Stimulated activated CD8-positive, alpha-beta memory T cell treated with anti-CD3 and anti-CD28 coated beads, Interleukin-4, amount 100 ng/mL, for 1 hour (primary cell): ENCODE data around the gene CDKN1B.

Source experiments
- DNase-seq, 2 donors: peaks; one replicate each; pipeline ENCODE4 v3.0.0-alpha.2; 2020; ENCODE audit warnings: low read depth in 2 of 2, low spot score in 1 of 2

Gene CDKN1B

GRCh38 chr12:12716793-12717585 lies at the start of gene CDKN1B:
Gene CDKN1B (plus strand): TSS chr12:12717368. CDS start chr12:12717840, 472 bp downstream.
- DNase-seq, result peak in 1 of 2 donors; percentile 68

GRCh38 chr12:12668005-12668404 lies 49.2 kb upstream of the CDKN1B start:
- no peak for DNase-seq

DNA sequence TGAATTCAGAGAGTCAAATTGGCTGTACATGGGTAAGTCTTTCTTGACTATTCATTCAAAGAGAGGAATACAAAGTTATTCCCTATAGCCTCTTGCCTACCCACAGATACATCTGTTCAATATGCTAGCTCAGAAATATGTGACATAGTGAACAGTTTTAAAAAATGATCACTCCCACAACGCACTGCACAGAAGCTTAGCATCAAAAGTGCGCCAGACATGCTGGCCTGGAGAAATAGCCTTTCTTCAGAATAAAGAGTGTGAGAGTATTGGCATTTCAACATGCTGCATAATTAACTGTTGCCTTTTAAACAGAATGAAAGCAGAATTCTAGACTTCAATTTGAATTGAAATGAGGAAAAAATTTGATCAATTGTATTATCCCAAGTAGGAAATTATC lies 48.1 kb upstream of the CDKN1B start:
- no peak for DNase-seq

- DNase-seq, result no peak
These were observed 45.1 kb upstream of the CDKN1B start for GRCh38 chr12:12671850-12672660.

DNA sequence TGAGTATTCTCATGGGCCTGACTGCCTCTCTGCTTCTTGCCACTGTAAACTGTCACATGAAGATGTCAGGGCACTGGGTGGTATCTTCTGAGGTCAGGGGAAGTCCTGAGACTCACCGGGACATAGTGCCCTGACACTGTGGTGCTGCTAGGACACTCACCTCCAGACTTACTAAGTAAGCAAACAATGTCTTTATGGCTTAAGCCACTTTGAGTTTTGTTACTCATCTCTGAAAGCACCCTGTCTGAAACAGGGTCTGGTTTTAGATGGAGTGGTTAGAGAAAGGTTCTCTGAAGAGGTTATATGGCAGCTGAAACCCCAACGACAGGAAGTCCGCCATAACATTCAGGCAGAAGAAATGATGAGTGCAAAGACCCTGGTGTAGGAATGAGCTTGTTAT lies 43.9 kb upstream of the CDKN1B start:
- no peak for DNase-seq

- DNase-seq, result no peak
These were observed 40.6 kb upstream of the CDKN1B start for GRCh38 chr12:12676605-12677004.

- DNase-seq, result no peak
These were observed 36.0 kb upstream of the CDKN1B start for GRCh38 chr12:12681061-12681765.

- DNase-seq, result no peak
These were observed 34.9 kb upstream of the CDKN1B start for GRCh38 chr12:12682284-12682683.

DNA sequence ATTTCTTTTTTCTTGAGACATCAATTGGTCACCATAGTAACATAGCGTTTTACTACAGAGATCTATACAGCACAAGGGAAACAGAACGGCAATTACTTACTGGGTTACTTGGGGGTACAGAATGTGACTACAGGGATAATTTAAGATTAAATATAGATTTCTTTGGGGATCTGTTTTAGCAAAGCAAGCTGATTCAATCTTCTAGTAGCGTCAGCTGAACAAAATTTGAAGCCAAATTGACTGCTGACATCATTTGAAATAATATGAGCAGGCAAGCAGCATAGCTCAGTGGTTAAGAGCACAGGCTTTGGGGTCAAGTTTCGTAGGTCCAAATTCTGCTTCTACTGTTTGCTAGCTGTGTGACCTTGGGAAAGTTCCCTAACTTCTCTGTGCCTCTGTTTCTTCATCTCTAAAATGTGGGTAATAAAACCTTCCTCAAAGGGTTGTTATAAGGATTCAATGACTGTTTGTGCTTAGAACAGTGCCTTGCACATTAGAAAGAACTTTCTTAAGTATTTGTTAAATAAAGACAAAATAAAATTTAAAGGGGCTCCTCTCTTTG lies 34.0 kb upstream of the CDKN1B start:
- DNase-seq, result no peak

GRCh38 chr12:12683725-12684124 lies 33.4 kb upstream of the CDKN1B start:
- DNase-seq, result no peak

GRCh38 chr12:12684375-12685106 lies 32.6 kb upstream of the CDKN1B start:
- DNase-seq, result no peak

GRCh38 chr12:12685305-12685704 lies 31.9 kb upstream of the CDKN1B start:
- no peak for DNase-seq

- no peak for DNase-seq
These were observed 30.7 kb upstream of the CDKN1B start for GRCh38 chr12:12686472-12686871.

GRCh38 chr12:12686925-12687324 lies 30.2 kb upstream of the CDKN1B start:
- DNase-seq, result no peak

DNA sequence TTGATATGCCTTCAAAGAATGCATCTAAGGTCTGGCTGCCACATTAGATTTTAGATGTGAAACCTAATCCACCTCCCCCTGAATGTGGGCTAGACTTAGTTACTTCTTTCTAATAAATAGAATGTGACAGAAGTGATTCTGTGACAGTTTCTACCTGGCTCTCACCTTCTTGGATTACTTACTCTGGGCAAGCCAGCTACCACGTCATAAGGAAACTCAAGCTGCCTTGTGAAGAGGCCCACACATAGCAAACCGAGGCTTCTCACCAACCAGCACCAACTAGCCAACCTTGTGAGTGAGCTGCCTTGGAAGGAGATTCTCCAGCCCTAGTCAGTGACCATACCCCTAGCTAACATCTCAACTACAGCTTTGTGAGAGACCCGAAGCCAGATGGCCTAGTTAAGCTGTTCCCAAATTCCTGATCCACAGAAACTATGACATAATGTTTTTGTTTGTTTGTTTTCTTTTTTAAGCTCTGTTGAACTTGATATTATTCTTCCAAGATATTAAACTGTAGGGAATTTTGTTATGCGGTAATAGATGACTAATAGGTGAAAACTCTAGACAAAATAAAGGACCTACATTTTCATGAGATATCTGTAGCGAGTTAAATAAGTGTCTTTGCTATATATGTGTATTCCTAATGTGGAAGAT lies 27.4 kb upstream of the CDKN1B start:
- no peak for DNase-seq

DNA sequence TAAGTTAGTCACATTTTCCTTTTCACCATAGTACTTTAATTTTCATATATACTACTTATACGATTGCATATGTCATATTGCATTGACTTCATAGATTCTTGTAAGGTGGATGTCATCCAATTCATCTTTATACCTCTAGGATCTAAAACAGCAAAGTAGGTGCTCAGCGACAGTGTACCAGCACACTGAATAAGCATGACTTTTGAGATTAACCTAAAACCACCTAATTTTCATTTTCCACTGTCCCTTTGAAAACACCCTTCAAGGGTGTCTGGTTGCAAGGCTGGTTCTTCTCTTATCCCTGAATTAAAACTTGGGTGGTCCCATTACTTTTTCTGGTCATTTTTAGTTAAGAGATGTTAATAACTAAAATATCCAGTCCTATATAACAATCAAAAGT lies 25.6 kb upstream of the CDKN1B start:
- no peak for DNase-seq

GRCh38 chr12:12693111-12693671 lies 24.0 kb upstream of the CDKN1B start:
- DNase-seq, result no peak

DNA sequence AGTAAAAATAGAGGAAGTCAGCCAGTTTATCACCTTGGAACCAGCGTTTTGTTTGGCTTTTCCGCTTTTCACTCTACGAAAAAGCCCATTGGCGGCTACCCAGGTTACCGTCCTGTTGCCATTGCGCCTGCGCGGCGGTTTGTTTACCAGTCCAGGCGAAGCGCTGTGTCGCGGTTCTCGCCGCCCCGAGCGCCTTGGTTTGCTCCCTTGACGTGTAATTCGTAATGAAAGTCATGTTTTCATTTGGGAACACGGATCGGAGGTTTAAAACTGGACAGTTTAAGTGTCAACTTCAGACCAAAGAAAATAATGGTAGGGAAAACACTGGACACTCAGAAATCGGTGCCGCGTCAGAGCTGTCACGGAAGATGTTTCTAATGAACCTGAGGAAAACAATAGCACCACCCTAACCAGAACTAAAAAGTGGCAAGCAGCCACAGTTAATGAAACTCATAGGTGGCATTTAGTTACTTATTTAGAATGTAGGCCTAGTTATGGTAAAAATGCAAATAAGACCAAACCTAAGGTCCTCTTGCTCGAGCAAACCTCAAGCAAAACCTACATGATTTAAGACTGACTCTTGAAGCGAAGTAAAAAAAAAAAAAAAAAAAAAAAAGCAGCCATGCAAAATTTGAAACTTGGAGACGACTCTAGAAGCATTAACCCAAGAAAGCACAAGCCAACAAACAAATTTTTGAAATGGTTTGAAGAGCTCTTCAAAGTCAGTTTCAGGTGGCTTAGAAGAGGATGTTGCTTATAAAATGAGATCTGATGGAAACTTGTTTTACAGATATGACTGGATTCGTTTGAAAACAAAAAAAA lies 20.4 kb upstream of the CDKN1B start:
- DNase-seq, result peak; percentile 84 to 90

GRCh38 chr12:12699345-12699744 lies 17.8 kb upstream of the CDKN1B start:
- DNase-seq, result no peak
